ENCODE data around the gene JARID2. TPM values are rescaled to one million over a fixed set of nuclear protein-coding genes. Genes with fewer than 3 reads are reported as not detected.
A peak's percentile ranks its signal among the peaks of the same experiment; 100 is the strongest.

Gene JARID2
- polyA plus RNA-seq, 3 donors = 26.8 to 28.2 (median 28.0) TPM

DNA sequence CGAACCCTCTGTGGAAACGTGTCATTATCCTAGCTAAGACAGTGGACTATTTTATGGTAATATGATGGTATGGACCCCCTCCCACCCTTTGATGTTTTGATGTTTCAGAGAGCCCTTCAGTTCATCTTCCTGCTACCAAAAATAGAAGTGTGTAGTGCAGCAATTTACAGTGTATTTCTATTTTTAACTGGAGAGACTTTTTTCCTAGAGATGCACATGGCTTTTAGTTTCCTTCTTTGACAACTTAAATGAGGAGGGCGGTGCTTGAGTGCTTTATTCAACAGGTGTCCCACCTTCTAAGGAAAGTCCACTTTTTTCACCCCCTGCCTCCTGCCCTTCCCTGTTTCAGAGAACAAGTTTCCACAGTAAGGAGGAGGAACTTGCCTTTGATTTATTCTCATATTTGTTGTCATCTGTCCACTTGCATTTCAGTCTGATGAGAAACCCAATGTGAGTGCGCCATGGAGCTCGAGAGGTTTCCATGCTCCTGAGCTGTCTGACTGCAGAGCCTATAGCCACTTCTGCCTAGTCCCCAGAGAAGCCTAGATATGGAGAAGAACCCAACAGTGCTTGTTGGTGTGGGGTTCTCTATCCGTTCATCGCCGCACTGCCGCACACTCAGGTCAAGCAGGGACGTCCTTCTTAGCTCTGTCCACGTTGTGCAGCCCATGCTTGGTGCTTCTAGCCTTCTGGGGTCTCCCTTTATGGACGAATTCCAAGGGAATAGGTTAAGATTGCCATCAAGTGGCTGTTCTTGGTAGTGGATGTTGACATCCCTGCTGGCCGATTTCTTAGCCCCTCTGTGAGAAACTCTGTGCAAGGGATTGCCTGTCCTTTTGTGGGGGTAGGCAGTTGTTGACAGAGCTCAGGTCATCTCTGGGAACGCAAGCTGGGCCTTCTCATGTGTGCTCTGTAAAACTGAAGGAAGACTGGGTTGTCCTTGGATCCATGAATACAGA lies 144.2 kb downstream of the JARID2 start:
- peak in 2 of 3 donors; percentile 67 to 74 for DNase-seq (ENCODE audit: low read depth in 3 of 3, low spot score in 2 of 3)

GRCh38 chr6:15391500-15391899 lies 145.6 kb downstream of the JARID2 start:
- DNase-seq (ENCODE audit: low read depth in 3 of 3, low spot score in 2 of 3) = no peak

DNA sequence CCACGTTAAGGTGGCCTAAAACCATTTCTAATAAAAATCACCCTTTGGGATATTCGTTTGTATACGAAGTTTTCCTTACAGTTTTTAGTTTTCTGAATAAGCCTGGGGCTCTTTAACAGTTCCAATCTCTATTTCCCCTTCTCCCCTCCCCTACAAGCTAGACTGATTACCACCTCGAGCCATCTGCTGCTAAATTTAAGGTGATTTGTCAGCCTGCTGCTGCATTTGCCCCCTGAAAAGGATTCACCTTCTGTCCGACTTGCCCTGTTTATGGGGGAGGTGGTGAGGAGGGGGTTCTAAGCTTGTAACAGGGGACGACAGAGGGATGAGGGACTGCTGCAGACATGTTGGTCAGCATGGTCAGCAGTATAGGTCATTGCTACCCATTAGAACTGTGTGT lies 146.3 kb downstream of the JARID2 start:
- no peak for DNase-seq (ENCODE audit: low read depth in 3 of 3, low spot score in 2 of 3)

- no peak for DNase-seq (ENCODE audit: low read depth in 3 of 3, low spot score in 2 of 3)
Observed at GRCh38 chr6:15393605-15394004, 147.7 kb downstream of the JARID2 start.

- DNase-seq (ENCODE audit: low read depth in 3 of 3, low spot score in 2 of 3) = no peak
Observed at GRCh38 chr6:15395087-15395486, 149.2 kb downstream of the JARID2 start.

GRCh38 chr6:15396808-15397207 lies 150.9 kb downstream of the JARID2 start:
- DNase-seq (ENCODE audit: low read depth in 3 of 3, low spot score in 2 of 3) = no peak

DNA sequence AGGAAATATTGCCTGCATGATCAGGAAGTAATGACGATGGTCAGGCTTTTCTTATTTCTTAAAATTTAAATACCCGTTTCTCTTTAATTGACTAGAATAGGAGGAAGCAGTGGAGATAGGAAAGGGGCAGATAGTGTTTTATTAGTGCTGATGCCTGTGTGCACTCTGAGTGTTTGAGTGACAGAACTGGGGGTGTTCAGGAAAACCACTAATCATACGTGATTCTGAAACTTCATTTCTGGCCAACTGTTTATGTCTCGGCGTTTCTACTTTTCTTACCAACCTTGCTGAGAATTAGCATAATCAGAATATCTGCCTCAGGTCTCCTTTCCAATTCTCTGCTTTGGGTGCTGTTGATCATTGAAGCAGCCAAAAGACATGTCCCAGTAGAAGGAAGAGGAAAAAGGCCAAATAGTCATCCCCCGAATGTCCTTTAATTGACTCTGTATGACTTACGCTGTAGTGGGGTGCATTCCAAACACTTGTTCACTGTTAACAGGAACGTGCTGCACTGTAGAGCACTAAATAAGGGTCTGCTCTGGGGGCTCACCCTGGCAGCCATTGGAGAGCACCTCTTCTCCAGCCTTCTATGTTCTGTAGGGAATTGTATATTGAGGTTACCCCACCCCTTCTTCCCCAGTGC lies 152.9 kb downstream of the JARID2 start:
- no peak for DNase-seq (ENCODE audit: low read depth in 3 of 3, low spot score in 2 of 3)

- peak in 2 of 3 donors; percentile 80 to 85 for DNase-seq (ENCODE audit: low read depth in 3 of 3, low spot score in 2 of 3)
Observed at GRCh38 chr6:15399641-15400470, 154.0 kb downstream of the JARID2 start.

- DNase-seq (ENCODE audit: low read depth in 3 of 3, low spot score in 2 of 3) = peak in 1 of 3 donors; percentile 54
Observed at GRCh38 chr6:15400572-15401004, 154.7 kb downstream of the JARID2 start.

GRCh38 chr6:15401120-15401519 lies 155.3 kb downstream of the JARID2 start:
- no peak for DNase-seq (ENCODE audit: low read depth in 3 of 3, low spot score in 2 of 3)

- DNase-seq (ENCODE audit: low read depth in 3 of 3, low spot score in 2 of 3) = no peak
Observed at GRCh38 chr6:15401769-15402250, 155.9 kb downstream of the JARID2 start.

DNA sequence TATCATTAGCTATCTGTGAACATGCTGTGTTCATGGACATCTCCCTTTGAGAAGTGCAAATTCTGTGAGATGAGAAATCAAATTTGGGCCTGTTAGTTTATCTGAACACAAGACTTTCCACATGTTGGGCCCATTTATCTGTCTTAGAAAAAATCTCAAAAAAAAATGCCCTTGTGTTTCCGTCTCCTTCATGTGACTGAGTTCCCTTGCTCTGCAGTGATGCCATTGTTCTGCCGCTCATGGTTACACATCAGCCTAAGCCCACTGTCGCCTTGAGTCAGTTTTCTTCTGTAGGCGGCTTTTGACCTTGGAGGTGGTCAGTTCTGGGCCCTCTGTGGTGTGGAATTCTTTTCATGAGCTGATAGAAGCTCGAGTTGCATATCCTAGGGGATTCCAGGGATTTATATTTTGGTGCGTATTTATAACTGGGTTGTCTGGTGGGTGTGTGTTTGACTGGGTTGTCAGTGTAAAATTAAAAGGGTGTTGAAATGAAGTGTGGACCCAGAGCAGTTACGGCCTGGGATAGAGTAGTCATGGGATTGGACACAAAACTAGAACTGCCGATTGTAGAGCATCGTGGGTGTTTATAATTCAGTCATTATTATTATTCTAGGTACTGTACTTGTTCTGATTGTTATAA lies 156.7 kb downstream of the JARID2 start:
- DNase-seq (ENCODE audit: low read depth in 3 of 3, low spot score in 2 of 3) = no peak

GRCh38 chr6:15403094-15403755 lies 157.4 kb downstream of the JARID2 start:
- no peak for DNase-seq (ENCODE audit: low read depth in 3 of 3, low spot score in 2 of 3)

DNA sequence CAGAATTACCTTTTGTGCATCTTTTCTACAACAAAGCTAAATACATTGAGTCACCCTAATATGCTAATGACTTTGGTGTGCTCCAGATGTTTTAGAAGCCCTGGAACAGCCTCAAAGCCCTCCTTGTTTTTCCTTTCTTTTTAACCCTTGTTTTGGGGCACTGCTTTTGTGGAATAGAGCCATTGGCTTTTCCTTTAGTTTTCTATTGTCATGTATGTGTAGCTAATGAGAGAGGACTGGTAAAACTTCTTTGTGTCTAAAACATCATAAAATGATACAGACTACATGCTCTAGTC lies 158.8 kb downstream of the JARID2 start:
- DNase-seq (ENCODE audit: low read depth in 3 of 3, low spot score in 2 of 3) = no peak

DNA sequence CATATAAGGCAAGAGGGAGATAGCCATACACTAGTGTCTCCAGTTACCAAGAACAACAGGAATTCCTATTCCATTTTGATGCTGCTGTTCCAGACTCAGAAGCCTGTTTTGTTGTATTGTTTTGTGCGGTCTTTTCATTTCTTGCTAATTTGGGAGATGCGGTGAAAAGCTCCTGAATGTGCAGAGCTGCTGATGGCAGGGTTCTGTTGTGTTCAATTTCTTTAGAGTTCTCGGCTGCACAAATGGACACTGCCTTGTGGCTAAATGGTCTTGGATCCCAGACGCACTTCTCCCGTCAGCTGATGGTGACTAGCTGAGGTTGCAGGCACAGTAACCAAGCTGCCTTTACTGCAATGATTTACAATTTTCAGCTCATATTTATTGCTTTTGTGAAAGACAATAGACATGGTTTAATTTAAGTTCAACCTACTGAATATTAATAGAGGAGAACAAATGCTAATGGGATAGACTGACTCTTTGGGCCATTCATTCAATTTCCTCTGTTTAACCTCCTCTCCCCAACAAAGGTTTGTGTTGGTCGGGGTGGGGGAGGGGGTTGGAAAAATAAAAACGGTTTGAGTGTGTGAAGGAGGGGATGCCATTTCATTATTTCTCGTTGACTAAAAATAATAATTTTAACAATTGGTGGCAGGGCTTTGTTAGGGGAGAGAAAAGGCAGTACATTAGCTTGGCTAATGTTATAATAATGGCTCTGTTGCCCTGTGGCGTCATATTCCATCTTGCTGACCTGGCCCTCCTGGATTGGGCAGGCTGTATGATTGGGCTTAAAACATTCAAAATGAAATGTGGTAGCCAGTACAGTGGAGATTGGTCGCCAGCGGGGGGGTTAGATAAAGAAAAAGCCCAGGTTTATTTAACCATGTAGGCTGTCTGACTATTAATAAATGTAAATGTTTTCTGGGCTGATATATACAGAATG lies 159.5 kb downstream of the JARID2 start:
- DNase-seq (ENCODE audit: low read depth in 3 of 3, low spot score in 2 of 3) = no peak

- no peak for DNase-seq (ENCODE audit: low read depth in 3 of 3, low spot score in 2 of 3)
Observed at GRCh38 chr6:15406452-15406851, 160.6 kb downstream of the JARID2 start.

DNA sequence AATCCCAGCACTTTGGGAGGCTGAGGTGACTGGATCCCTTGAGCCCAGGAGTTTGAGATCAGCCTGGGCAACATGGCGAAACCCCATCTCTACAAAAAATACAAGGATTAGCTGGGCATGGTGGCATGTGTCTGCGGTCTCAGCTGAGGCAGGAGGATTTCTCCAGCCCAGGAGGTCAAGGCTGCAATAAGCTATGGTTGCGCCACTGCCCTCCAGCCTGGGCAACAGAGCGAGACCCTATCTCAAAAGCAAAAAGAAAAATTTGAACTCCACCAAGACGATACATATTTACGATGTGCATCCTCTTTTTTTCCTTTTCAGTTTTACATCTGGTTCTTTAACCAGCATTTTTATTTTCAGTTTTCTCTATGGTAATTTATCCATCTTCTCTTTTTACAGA lies 162.1 kb downstream of the JARID2 start:
- no peak for DNase-seq (ENCODE audit: low read depth in 3 of 3, low spot score in 2 of 3)

GRCh38 chr6:15408758-15409157 lies 162.9 kb downstream of the JARID2 start:
- no peak for DNase-seq (ENCODE audit: low read depth in 3 of 3, low spot score in 2 of 3)

Measured in right renal cortex interstitium (tissue), 3 donors.